Measurements from ENCODE around the gene GPR137B.

The GPR137B gene

DNA sequence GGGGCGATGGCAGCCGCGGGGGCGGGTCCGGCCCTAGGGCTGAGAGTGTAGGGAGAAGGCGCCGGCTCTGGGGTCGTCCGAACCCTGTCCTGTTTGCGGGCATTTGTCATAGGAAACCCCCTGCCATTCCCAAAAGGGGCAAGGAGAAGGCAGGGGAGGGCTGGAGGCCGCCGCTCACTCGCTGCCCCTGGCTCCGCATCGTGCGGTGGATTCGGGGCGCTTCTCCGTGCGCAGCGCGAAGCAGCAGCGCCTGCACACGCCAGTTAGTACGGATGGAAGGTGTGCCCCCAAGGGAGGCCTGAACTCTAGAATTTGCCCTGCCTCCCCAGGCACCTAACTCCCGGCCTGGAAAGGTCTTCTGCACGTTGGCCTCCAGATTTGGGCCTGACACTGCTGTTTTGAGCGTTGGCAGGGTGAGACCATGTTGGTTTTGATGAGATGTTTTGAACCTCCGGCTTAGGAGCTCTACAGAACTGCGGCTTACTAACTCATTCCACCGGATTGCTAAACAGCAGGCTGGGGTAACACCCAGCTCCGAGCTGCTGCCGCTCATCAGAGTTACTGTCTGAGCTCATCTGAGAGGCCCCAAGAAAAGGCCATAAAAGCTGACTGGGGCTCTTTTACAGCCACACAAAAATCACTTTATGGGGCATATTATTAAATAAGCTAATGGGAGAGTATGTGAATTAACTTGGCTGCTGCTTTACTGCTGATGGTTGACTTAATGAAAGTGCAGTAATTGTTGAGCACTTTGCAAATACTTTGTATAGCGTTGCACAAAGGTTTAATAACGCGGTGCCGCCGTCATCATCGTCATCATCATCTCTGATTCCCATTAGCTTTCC, 987 bp downstream of the GPR137B start:
- Histone ChIP-seq H3K4me1 (ENCODE audit: control insufficient read depth in 1 of 2, insufficient read depth in 2 of 2, low read length in 2 of 2) (peaks cover 30 to 46% of the 10 kb centered on the region in 2 donors), H3K9ac (ENCODE audit: low read depth in 1 of 2, low read length in 2 of 2) (peak overlapping the region; percentile 70 to 73), H3K27ac (ENCODE audit: low read depth, low read length) (no peak overlapping the region), H3K9me3 (ENCODE audit: control insufficient read depth in 1 of 2, low read length in 2 of 2) (no peaks in the 10 kb centered on the region), H3K4me3 (ENCODE audit: low read depth in 1 of 2, low read length in 2 of 2) (peak overlapping the region; percentile 87), H3K27me3 (ENCODE audit: control insufficient read depth in 1 of 2, insufficient read depth in 2 of 2, low read length in 2 of 2) (peaks cover 0 to 7% of the 10 kb centered on the region in 2 donors), H3K36me3 (ENCODE audit: control insufficient read depth in 1 of 2, insufficient read depth in 2 of 2, low read length in 2 of 2) (no peaks in the 10 kb centered on the region)

DNA sequence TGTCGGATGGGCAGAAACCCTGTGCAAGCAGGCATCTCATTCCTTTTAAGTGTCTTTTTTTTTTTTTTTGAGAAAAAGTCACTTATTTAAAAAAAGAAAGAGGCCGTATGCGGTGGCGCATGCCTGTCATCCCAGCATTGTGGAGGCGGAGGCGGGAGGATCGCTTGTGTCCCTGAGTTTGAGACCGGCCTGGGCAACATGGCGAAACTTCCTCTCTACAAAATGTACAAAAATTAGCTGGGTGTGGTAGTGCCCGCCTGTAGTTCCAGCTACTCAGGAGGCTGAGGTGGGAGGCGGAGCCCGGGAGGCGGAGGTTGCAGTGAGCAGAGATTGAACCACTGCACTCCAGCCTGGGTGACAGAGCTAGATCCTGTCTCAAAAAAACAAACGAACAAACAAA, 1.7 kb downstream of the GPR137B start:
- Histone ChIP-seq H3K9me3 (ENCODE audit: control insufficient read depth in 1 of 2, low read length in 2 of 2) (no peaks in the 10 kb centered on the region), H3K4me1 (ENCODE audit: control insufficient read depth in 1 of 2, insufficient read depth in 2 of 2, low read length in 2 of 2) (peaks cover 30 to 46% of the 10 kb centered on the region in 2 donors), H3K4me3 (ENCODE audit: low read depth in 1 of 2, low read length in 2 of 2) (peak overlapping the region; percentile 87), H3K36me3 (ENCODE audit: control insufficient read depth in 1 of 2, insufficient read depth in 2 of 2, low read length in 2 of 2) (no peaks in the 10 kb centered on the region), H3K27ac (ENCODE audit: low read depth, low read length) (no peak overlapping the region), H3K27me3 (ENCODE audit: control insufficient read depth in 1 of 2, insufficient read depth in 2 of 2, low read length in 2 of 2) (peaks cover 0 to 7% of the 10 kb centered on the region in 2 donors), H3K9ac (ENCODE audit: low read depth in 1 of 2, low read length in 2 of 2) (peak overlapping the region in 1 of 2 donors; percentile 70)

DNA sequence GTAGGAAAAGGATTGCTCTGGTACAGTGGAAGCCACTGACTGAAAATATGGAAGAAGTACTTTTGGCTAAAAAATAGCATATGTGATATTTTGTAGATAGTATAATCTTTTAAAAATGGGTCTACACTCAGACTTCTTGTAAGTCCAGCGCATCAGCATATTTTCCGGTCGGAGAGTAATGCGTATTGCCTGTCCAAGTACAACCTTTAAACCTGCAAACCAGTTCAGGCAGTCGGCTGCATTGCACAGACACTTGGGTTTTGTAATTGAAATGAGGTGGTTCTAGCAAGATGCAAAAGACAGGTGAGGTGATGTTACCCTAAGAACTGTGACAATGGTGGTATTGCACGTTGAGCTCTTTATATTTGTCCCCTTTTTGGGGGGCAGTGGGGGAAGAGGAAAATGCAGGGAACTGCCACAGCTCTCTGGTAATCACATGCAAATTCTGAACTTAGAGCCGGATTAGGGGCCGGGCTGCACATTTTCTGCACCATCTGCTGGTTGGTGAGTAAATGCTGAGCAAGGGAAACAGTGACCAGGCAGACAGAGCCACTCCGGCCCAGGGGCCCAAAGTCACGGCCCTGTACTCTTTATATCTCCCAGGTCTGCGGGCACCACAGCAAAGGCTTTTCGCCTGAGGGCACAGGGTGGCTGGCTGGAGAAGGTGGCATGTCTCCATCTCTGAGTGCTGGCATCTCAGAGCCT, 2.3 kb downstream of the GPR137B start:
- no peaks in the 10 kb centered on the region for H3K9me3 ChIP-seq (ENCODE audit: control insufficient read depth in 1 of 2, low read length in 2 of 2)
- H3K4me3 ChIP-seq (ENCODE audit: low read depth in 1 of 2, low read length in 2 of 2): peak overlapping the region; percentile 87
- no peaks in the 10 kb centered on the region for H3K36me3 ChIP-seq (ENCODE audit: control insufficient read depth in 1 of 2, insufficient read depth in 2 of 2, low read length in 2 of 2)
- no peak overlapping the region for H3K9ac ChIP-seq (ENCODE audit: low read depth in 1 of 2, low read length in 2 of 2)
- H3K27me3 ChIP-seq (ENCODE audit: control insufficient read depth in 1 of 2, insufficient read depth in 2 of 2, low read length in 2 of 2): peaks cover 0 to 7% of the 10 kb centered on the region in 2 donors
- no peak overlapping the region for H3K27ac ChIP-seq (ENCODE audit: low read depth, low read length)
- peaks cover 30 to 46% of the 10 kb centered on the region in 2 donors for H3K4me1 ChIP-seq (ENCODE audit: control insufficient read depth in 1 of 2, insufficient read depth in 2 of 2, low read length in 2 of 2)

DNA sequence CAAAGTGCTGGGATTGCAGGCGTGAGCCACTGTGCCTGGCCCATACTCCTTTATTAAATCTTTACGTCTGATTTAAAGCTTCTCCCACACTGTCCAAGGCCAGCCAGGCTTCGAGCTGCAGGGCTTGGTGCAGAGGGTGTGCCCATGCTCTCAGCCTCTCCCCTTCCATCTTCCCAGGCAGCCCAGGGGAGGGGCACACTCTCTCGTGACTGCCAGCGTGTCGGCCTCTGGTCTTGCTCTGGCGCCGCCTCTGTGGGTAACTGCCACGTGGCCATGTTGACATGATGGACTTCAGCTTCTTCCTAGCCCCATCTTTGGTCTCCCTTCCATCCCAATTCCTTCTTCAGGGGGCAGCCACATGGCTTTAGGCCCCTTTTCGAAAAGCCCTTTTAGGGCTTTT, 4.7 kb downstream of the GPR137B start:
- H3K36me3 ChIP-seq (ENCODE audit: control insufficient read depth in 1 of 2, insufficient read depth in 2 of 2, low read length in 2 of 2): no peaks in the 10 kb centered on the region
- no peaks in the 10 kb centered on the region for H3K27me3 ChIP-seq (ENCODE audit: control insufficient read depth in 1 of 2, insufficient read depth in 2 of 2, low read length in 2 of 2)
- no peaks in the 10 kb centered on the region for H3K9me3 ChIP-seq (ENCODE audit: control insufficient read depth in 1 of 2, low read length in 2 of 2)
- no peak overlapping the region for H3K4me3 ChIP-seq (ENCODE audit: low read depth in 1 of 2, low read length in 2 of 2)
- H3K9ac ChIP-seq (ENCODE audit: low read depth in 1 of 2, low read length in 2 of 2): no peak overlapping the region
- H3K27ac ChIP-seq (ENCODE audit: low read depth, low read length): no peak overlapping the region
- H3K4me1 ChIP-seq (ENCODE audit: control insufficient read depth in 1 of 2, insufficient read depth in 2 of 2, low read length in 2 of 2): peaks cover 30 to 35% of the 10 kb centered on the region in 2 donors

DNA sequence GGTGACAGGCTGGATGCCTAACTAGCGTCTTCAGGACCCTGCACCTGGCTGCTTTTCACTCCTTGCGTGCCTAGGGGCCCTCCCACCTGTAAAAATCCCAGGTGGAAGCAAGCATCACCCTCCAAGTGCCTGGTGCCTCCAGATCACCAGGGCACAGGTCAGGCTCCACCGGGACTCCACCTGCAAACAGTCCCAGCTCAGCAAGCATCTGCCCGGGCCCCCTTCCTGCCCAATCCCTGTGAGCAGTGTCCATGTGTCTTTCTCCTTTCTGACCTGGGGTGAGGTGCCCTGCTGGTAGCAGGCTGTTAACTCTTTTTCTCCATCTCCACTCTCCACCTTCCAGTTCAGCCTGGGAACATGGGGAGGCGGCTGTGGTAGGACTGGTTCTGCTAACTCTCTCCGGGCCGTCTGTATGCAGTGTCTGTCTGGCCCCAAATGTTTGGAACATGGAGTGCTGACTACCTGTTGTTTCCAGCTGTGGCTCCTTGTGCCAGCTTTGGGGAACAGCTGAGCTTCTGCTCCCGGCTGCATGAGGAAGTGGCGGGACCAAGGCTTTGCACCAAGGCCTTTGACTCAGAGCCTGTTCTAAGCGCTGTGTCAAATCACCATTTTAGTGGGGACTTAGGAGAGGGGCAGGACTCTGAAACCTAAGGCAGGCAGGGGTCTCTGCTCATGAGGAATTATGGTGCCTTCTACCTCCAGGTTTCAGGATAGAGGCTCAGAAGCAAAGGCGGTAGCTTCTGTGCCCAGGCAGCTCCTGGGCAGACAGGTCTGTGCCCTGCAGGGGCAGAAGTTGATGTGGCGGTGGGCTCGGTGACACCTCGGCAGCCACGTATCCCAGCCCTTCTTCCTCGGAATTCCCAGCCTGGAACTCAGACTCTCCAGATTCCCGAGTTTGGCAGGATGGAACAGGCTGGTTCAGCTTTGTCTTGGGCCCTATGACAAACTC, 5.5 kb downstream of the GPR137B start:
- Histone ChIP-seq H3K4me3 (ENCODE audit: low read depth in 1 of 2, low read length in 2 of 2) (peak overlapping the region in 1 of 2 donors; percentile 17), H3K4me1 (ENCODE audit: control insufficient read depth in 1 of 2, insufficient read depth in 2 of 2, low read length in 2 of 2) (peaks cover 30 to 35% of the 10 kb centered on the region in 2 donors), H3K27me3 (ENCODE audit: control insufficient read depth in 1 of 2, insufficient read depth in 2 of 2, low read length in 2 of 2) (no peaks in the 10 kb centered on the region), H3K27ac (ENCODE audit: low read depth, low read length) (no peak overlapping the region), H3K9me3 (ENCODE audit: control insufficient read depth in 1 of 2, low read length in 2 of 2) (no peaks in the 10 kb centered on the region), H3K9ac (ENCODE audit: low read depth in 1 of 2, low read length in 2 of 2) (no peak overlapping the region), H3K36me3 (ENCODE audit: control insufficient read depth in 1 of 2, insufficient read depth in 2 of 2, low read length in 2 of 2) (no peaks in the 10 kb centered on the region)

DNA sequence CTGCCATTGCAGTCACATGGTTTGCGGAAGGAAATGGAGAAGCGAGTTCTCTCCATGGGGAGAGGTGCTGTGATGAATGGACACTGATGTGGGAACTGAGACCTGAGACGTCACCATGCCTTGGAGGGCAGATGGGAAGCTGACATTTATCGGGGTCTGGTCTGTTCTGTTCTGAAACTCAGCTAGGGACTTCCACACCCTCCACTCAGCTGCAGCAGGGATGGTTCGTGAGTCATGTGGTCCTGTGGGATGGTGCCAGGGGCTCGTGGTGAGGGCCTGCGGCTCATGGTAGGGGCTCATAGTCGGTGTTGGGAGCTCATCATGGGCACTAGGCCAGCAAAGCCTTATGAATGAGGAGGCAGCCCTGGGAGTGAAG, 6.1 kb downstream of the GPR137B start:
- no peak overlapping the region for H3K9ac ChIP-seq (ENCODE audit: low read depth in 1 of 2, low read length in 2 of 2)
- no peaks in the 10 kb centered on the region for H3K9me3 ChIP-seq (ENCODE audit: control insufficient read depth in 1 of 2, low read length in 2 of 2)
- peaks cover 26 to 31% of the 10 kb centered on the region in 2 donors for H3K4me1 ChIP-seq (ENCODE audit: control insufficient read depth in 1 of 2, insufficient read depth in 2 of 2, low read length in 2 of 2)
- H3K36me3 ChIP-seq (ENCODE audit: control insufficient read depth in 1 of 2, insufficient read depth in 2 of 2, low read length in 2 of 2): no peaks in the 10 kb centered on the region
- H3K27me3 ChIP-seq (ENCODE audit: control insufficient read depth in 1 of 2, insufficient read depth in 2 of 2, low read length in 2 of 2): no peaks in the 10 kb centered on the region
- no peak overlapping the region for H3K27ac ChIP-seq (ENCODE audit: low read depth, low read length)
- H3K4me3 ChIP-seq (ENCODE audit: low read depth in 1 of 2, low read length in 2 of 2): no peak overlapping the region

DNA sequence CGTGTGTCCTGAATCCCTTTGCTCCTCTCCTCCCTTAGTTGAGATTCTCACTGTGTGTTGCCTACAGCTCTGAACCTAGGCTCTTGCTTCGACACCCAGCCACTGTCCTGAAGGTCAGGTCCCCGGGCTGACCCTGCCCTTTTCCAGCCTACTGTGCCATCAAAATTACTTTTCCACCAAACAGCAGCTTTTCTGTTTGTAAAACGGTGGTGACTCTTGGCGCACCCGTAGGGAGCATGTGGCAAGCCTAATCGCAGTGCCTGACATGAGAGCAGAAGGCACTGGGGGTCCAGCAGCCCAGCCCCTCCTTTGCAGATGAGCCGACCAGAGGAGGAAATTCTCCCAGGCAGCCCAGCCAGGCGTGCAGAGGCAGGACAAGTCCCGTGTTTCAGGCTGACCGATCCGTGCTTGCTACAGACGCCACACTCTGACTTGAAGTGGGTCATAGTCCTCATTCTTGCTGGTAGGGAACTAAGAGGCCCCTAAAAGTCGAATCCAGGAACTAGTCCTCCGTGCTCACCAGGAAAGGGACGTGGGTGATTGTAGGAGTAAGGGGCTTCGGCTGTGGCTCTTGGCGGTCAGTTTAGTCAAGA, 6.8 kb downstream of the GPR137B start:
- no peak overlapping the region for H3K27ac ChIP-seq (ENCODE audit: low read depth, low read length)
- H3K36me3 ChIP-seq (ENCODE audit: control insufficient read depth in 1 of 2, insufficient read depth in 2 of 2, low read length in 2 of 2): no peaks in the 10 kb centered on the region
- no peaks in the 10 kb centered on the region for H3K27me3 ChIP-seq (ENCODE audit: control insufficient read depth in 1 of 2, insufficient read depth in 2 of 2, low read length in 2 of 2)
- H3K4me3 ChIP-seq (ENCODE audit: low read depth in 1 of 2, low read length in 2 of 2): no peak overlapping the region
- H3K9me3 ChIP-seq (ENCODE audit: control insufficient read depth in 1 of 2, low read length in 2 of 2): no peaks in the 10 kb centered on the region
- no peak overlapping the region for H3K9ac ChIP-seq (ENCODE audit: low read depth in 1 of 2, low read length in 2 of 2)
- peaks cover 22 to 24% of the 10 kb centered on the region in 2 donors for H3K4me1 ChIP-seq (ENCODE audit: control insufficient read depth in 1 of 2, insufficient read depth in 2 of 2, low read length in 2 of 2)

DNA sequence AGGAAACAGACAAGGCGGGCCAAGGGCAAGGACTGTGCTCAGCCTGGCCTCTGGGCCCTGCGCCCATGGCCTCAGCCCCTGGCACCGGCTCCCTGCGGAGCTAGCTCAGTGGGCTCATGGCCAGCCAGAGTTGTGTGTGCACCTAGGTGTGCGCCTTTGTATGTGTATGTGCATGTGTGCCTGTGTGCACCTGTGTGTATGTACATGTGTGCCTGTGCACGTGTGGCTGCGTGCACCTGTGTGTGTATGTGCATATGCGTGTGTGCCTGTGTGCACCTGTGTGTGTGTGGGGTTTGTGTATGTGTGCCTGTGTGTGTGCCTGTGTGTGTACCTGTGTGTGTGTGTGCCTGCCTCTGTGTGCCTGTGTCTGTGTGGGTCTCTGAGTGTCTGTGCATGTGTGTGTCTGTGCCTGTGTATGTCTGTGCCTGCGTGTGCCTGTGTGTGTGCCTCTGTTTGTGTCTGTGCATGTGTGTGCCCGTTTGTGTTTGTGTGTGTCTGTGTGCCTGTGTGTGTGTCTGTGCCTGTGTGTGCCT, 7.4 kb downstream of the GPR137B start:
- Histone ChIP-seq H3K9ac (ENCODE audit: low read depth in 1 of 2, low read length in 2 of 2) (no peak overlapping the region), H3K27me3 (ENCODE audit: control insufficient read depth in 1 of 2, insufficient read depth in 2 of 2, low read length in 2 of 2) (no peaks in the 10 kb centered on the region), H3K4me1 (ENCODE audit: control insufficient read depth in 1 of 2, insufficient read depth in 2 of 2, low read length in 2 of 2) (peaks cover 18 to 19% of the 10 kb centered on the region in 2 donors)

DNA sequence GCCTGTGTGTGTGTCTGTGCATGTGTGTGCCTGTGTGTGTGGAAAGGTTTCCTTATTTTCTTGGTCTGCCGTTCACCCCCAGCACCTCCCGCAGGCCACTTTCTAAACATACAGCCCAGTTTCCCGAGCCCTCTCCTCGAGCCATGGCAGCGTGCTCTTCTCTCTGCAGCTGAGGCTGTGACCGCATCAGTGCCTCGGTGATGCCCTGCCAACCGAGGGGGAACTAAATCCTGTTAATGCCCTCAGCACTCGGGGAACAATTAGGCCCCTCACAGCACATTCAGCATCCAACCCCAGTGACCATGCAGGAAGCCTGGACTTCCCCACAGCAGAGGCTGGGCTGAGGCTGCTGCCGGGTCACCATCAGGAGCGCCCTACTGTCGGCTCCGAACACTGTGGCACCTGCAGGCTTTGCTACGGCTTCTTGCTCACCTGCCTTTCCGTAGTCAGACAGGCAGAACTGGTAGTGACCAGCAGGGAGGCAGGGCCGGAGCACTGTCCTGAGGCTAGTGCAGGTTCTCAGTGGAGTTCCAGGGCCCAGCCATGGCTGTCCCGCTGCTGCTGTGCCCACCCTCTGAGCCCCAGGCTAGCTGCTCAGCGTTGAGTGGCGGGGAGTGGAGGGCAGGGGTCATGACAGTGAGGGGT, 8.1 kb downstream of the GPR137B start:
- no peak overlapping the region for H3K27ac ChIP-seq (ENCODE audit: low read depth, low read length)
- H3K4me1 ChIP-seq (ENCODE audit: control insufficient read depth in 1 of 2, insufficient read depth in 2 of 2, low read length in 2 of 2): peaks cover 13 to 14% of the 10 kb centered on the region in 2 donors
- H3K9me3 ChIP-seq (ENCODE audit: control insufficient read depth in 1 of 2, low read length in 2 of 2): no peaks in the 10 kb centered on the region

More for the DNA sequence above, 7.4 kb downstream of the GPR137B start:
- Histone ChIP-seq H3K9me3 (ENCODE audit: control insufficient read depth in 1 of 2, low read length in 2 of 2) (no peaks in the 10 kb centered on the region), H3K27ac (ENCODE audit: low read depth, low read length) (peak overlapping the region; percentile 5), H3K4me3 (ENCODE audit: low read depth in 1 of 2, low read length in 2 of 2) (no peak overlapping the region), H3K36me3 (ENCODE audit: control insufficient read depth in 1 of 2, insufficient read depth in 2 of 2, low read length in 2 of 2) (no peaks in the 10 kb centered on the region)

More for the DNA sequence above, 8.1 kb downstream of the GPR137B start:
- H3K36me3 ChIP-seq (ENCODE audit: control insufficient read depth in 1 of 2, insufficient read depth in 2 of 2, low read length in 2 of 2): no peaks in the 10 kb centered on the region
- H3K27me3 ChIP-seq (ENCODE audit: control insufficient read depth in 1 of 2, insufficient read depth in 2 of 2, low read length in 2 of 2): no peaks in the 10 kb centered on the region
- H3K9ac ChIP-seq (ENCODE audit: low read depth in 1 of 2, low read length in 2 of 2): no peak overlapping the region
- H3K4me3 ChIP-seq (ENCODE audit: low read depth in 1 of 2, low read length in 2 of 2): no peak overlapping the region
